Neutrophil (primary cell): ENCODE results near the gene TMEM121.
"Not testable (repeated sequence)": the region's sequence is repeated elsewhere in the genome, so short reads cannot be mapped to it uniquely, and the experiment has no call there.

Source experiments
- H3K27ac ChIP-seq: fragments of 200-600 bp; sonication (generic); 2 replicates; pipeline ENCODE4 v1.5.1; 2016; ENCODE audit warnings: mild to moderate bottlenecking, moderate library complexity
- H3K27me3 ChIP-seq: fragments of 200-600 bp; sonication (generic); 2 replicates; pipeline ENCODE4 v1.6.0; 2016; ENCODE audit warnings: mild to moderate bottlenecking
- H3K36me3 ChIP-seq: fragments of 200-600 bp; sonication (generic); 2 replicates; pipeline ENCODE4 v1.5.1; 2017
- H3K4me1 ChIP-seq, 2 experiments: fragments of 200-600 bp in 1 of 2; sonication (generic) in 1 of 2; 1 replicate in 1 of 2; 2 replicates in 1 of 2; pipeline versions ENCODE4 v1.5.1 to v1.6.1; 2013 to 2016; ENCODE audit warnings: low read depth in 1 of 2, low read length in 1 of 2, mild to moderate bottlenecking in 1 of 2, moderate library complexity in 1 of 2; ENCODE audit not compliant: control insufficient read depth in 1 of 2, insufficient read depth in 1 of 2
- H3K4me3 ChIP-seq, 2 experiments: fragments of 200-600 bp in 1 of 2; sonication (generic) in 1 of 2; 1 replicate in 1 of 2; 2 replicates in 1 of 2; pipeline ENCODE4 v1.5.1; 2013 to 2016; ENCODE audit warnings: low read depth in 1 of 2, low read length in 1 of 2, mild to moderate bottlenecking in 1 of 2, moderate library complexity in 1 of 2
- H3K9me3 ChIP-seq: fragments of 200-600 bp; sonication (generic); 2 replicates; pipeline ENCODE4 v1.5.1; 2016
- CTCF ChIP-seq: fragments of 200-600 bp; sonication (generic); IDR thresholded peaks from 2 replicates; pipeline ENCODE4 v1.5.1; 2016; ENCODE audit warnings: antibody characterized with exemption

Gene TMEM121

GRCh38 chr14:105576525-105577088 lies 50.2 kb downstream of the TMEM121 start:
- Histone ChIP-seq H3K4me1 (no peaks in the 10 kb centered on the region), H3K9me3 (no peaks in the 10 kb centered on the region), H3K27me3 (no peaks in the 10 kb centered on the region), H3K27ac (no peak overlapping the region), H3K4me3 (no peak overlapping the region), H3K36me3 (no peaks in the 10 kb centered on the region)
- TF ChIP-seq CTCF: no peak

DNA sequence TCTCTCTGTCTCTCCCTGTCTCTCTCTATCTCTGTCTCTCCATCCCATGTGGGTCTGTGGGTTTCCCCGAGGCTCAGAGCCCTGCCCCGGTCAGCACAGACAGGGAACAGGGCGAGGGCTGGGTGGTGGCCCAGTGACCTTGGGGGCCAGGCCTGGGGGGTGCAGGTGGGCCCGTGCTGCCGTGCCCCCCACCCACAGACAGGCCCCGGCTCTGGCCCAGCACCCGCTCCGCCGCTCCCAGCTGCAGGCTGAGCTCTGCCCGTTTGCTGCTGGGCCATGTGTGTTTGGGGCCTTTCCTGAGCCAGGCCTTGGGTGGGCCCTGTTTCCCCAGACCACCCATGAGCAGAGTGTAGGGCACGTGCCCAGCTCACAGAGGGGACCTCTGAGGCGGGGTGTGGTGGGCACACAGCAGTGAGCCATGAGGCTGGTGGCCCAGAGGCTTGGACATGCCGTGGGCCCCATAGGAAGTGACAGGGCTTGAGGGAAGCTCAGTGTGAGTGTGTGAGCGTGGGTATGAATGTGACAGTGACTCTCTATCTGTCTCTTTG lies 51.0 kb downstream of the TMEM121 start:
- no peak overlapping the region for H3K4me3 ChIP-seq
- no peak overlapping the region for H3K27ac ChIP-seq
- H3K4me1 ChIP-seq: no peaks in the 10 kb centered on the region
- no peaks in the 10 kb centered on the region for H3K36me3 ChIP-seq
- H3K9me3 ChIP-seq: no peaks in the 10 kb centered on the region
- H3K27me3 ChIP-seq: no peaks in the 10 kb centered on the region
- no peak for TF ChIP-seq CTCF

GRCh38 chr14:105578070-105578469 lies 51.7 kb downstream of the TMEM121 start:
- Histone ChIP-seq H3K4me3 (no peak overlapping the region), H3K36me3 (no peaks in the 10 kb centered on the region), H3K4me1 (no peaks in the 10 kb centered on the region), H3K9me3 (no peaks in the 10 kb centered on the region), H3K27me3 (no peaks in the 10 kb centered on the region), H3K27ac (no peak overlapping the region)
- no peak for TF ChIP-seq CTCF

DNA sequence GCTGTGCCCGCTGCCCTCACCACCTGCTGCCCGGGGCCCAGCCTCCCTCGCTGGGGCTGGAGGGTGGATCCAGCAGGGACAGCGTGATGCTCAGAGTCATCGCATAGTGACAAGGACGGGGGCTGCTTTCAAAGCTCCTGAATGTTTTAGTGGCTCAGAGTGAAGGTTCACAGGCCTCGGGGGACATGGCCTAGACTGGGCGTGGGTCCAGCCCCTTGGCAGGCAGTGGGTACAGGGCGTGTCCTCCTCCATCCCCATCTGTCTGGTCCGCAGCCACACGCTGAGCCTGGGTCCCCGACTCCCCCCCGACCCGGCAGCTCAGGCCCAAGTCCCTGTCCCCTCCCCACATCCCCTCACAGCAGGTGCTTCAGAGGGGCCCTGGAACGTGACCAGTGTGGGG lies 52.8 kb downstream of the TMEM121 start:
- H3K4me3 ChIP-seq, H3K9me3 ChIP-seq, H3K36me3 ChIP-seq: not testable (repeated sequence)

More for the DNA sequence above, 52.8 kb downstream of the TMEM121 start:
- not testable (repeated sequence) for H3K4me1 ChIP-seq, H3K27ac ChIP-seq, H3K27me3 ChIP-seq
